ENCODE data around the gene BEX3.
"Not testable (repeated sequence)": the region's sequence is repeated elsewhere in the genome, so short reads cannot be mapped to it uniquely, and the experiment has no call there.

Gene BEX3

GRCh38 chrX:103384672-103385071 is 8.3 kb downstream of the BEX3 start:
- no peak for DNase-seq

- DNase-seq, result not testable (repeated sequence)
Observed at GRCh38 chrX:103385283-103385830, 9.0 kb downstream of the BEX3 start.

- DNase-seq, result no peak
Observed at GRCh38 chrX:103386332-103386731, 10.0 kb downstream of the BEX3 start.

DNA sequence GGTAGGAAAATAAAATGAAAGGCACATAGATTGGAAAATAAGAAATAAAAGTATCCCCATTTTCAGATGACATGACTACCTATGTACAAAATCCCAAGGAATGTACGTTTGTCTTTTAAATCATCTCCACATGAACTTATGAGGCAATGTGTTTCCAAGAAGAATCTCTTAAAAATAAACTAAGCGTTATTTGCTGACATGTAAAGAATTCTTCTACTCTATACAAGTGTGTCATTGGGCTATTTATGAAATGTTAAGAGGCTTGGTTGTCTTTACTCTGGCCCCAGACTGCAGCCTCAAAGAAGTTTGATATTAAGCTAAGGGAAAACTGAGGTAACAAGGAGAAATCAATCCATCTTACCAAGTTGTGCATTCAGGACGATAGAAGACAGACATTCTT is 17.1 kb downstream of the BEX3 start:
- DNase-seq, result no peak

GRCh38 chrX:103396186-103396585 is 19.8 kb downstream of the BEX3 start:
- no peak for DNase-seq

DNA sequence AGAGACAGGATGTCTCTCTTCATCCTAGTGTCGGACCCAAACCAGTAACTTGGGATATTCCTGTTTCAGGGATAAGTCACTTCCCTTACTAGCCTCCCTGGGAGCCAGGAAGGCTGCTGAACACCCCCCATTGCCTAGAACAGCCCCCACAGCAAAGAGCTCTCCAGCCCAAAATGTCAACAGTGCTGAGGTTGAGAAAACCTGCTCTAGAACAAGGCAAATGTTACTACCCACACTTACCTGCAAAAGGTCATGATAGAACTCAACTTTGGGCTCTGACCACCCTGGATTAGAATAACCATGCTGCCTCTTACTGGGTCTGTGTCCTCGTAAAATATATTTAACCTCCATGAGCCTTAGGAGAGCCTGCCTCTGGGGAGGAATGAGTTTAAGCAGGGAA is 20.3 kb downstream of the BEX3 start:
- DNase-seq, result no peak

GRCh38 chrX:103397707-103398106 is 21.4 kb downstream of the BEX3 start:
- DNase-seq, result no peak

- no peak for DNase-seq
Observed at GRCh38 chrX:103398421-103398864, 22.1 kb downstream of the BEX3 start.

- DNase-seq, result no peak
Observed at GRCh38 chrX:103399744-103400143, 23.4 kb downstream of the BEX3 start.

GRCh38 chrX:103400931-103401330 is 24.6 kb downstream of the BEX3 start:
- no peak for DNase-seq

- DNase-seq, result no peak
Observed at GRCh38 chrX:103404231-103405008, 28.1 kb downstream of the BEX3 start.

DNA sequence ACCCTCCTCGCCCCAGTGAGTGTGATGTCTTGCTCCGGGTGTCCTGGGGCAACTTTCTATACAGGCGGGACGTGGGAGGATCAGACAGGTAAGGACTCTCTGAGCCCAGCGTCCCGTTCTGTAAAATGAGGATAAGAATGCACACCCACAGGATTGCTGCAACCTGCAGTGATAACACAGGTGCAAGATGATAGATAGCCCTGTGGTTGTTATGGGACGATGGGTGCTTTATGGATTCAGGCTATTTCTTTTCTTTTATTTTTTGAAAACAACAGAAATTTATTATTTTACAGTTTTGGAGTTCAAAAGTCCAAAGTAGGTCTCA is 28.6 kb downstream of the BEX3 start:
- DNase-seq, result no peak

DNA sequence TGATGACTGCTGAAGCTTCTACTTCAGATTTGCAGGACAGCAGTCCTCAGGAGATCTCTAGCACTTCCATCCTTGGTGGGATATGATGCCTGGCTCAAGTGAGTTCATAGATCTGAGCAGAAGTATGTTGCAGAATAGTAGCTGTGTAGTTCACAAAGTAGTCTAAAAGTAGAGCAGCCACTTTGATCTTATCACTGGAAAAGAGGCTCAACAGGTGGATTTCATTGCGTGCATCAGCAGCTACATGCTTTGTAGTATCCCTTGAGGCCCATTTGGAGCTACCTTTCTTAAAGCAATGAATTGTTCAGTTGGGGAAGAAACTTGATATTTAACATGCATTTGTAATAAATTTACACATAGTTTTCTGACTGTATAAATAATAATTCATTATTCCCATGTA is 29.9 kb downstream of the BEX3 start:
- DNase-seq, result no peak

DNA sequence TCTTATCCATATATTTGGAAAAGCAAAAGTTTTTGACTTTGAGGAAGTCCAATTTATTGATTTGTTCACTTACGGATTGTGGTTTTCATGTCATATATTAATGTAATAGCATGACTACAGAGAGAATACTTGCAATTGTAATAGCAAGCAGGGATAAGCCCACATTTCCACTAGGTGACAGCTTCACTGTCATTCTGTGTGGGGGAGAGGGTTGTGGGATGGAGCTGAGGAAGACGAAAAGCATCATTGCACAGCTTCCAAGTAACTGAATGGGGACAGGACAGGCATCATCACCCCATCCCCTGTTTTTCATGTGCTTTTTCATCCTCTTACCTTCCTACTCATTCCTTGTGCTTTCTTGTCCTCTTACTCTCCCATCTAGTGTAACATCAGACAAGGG is 31.4 kb downstream of the BEX3 start:
- no peak for DNase-seq

DNA sequence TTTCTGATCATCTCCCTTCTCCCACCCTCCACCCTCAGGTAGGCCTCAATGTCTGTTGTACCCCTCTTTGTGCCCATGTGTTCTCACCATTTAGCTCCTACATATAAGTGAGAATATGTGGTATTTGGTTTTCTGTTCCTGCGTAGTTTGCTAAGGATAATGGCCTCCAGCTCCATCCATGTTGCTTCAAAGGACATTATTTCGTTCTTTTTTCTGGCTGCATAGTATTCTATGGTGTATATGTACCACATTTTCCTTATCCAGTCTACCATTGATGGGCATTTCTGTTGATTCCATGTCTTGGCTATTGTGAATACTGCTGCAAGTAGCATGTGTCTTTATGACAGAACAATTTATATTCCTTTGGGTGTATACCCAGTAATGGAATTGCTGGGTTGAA is 35.4 kb downstream of the BEX3 start:
- not testable (repeated sequence) for DNase-seq

DNA sequence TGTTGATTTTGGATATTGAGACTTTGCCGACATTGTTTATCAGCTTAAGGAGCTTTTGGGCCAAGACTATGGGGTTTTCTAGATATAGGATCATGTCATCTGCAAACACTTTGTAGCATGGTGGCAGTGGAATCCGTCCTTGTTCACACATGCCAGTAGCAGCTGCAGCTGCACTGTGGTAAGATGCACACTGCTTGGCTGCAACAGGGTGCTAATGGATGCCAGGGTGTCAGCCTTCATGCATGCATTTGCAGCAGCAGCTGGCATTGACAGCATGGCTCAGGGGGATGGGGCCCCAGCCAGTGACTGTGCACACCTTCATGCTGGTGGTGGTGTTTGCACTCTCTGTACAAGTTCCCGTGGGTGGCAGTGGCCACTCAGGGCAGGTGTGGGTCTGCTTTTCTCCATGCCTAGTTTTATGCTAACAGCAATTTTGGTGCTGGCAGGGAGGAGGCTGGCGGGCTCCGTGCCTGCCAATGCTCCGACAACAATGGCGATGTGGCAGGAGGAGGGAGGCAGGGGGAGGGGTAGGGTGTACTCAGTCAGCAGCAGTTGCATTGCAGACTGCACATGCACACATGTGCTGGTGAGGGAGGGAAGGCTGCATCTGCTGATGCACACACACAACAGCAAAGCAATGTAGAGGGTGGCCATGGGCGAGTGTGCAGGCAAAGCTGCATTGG is 37.5 kb downstream of the BEX3 start:
- DNase-seq, result no peak

GRCh38 chrX:103414561-103414960 is 38.2 kb downstream of the BEX3 start:
- no peak for DNase-seq

GRCh38 chrX:103415068-103415467 is 38.7 kb downstream of the BEX3 start:
- no peak for DNase-seq

GRCh38 chrX:103415528-103415927 is 39.2 kb downstream of the BEX3 start:
- DNase-seq, result no peak

GRCh38 chrX:103417370-103417769 is 41.0 kb downstream of the BEX3 start:
- DNase-seq, result no peak

DNA sequence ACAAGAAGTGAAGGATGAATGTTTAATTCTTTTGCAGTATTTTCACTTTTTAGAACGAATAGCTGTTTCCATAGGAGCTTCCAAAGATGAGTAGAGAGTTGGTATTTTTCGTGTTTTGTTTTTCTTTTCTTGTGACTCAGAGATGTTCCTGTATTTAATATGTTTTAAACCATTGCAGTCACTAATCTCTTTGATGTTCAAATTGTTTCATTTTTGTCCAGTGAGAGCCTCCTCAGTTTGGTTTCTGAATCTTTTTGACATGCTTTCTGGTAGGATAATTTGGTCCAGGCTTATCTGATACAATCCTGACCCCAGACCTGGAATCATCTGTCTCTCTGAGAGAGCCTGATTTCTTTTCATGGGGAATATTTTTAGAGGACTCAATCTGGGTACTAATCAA is 41.6 kb downstream of the BEX3 start:
- DNase-seq, result no peak

DNA sequence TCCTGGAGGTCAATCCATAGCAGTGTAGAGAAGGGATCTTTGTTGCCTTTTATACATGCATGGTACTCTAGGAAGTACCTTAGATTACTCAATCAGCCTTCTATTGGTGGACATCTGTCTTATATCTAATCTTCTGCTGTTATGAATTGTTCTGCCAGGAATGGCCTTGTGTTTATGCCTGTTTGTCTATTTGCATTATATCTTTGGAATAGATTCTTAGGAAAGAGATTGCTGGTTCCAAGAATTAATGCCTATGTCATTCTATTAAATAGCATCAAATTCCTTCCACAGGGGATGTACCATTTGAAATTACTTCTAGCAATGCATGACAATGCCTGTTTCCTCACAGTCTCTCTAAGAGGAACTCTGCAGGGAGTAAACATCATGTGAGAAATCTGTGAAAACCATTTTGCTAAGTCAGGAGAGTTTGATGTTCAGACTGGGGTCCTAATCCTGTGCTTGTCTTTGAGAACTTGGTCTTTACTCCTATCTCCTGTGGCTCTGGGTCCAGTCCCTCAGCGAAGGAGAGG is 42.5 kb downstream of the BEX3 start:
- DNase-seq, result no peak

GRCh38 chrX:103423955-103424638 is 47.8 kb downstream of the BEX3 start:
- DNase-seq, result no peak
